OCI-LY7 (cell line): ENCODE data around the gene PRRX2.

Experiments used
- EZH2phosphoT487 ChIP-seq: fragments of 200-600 bp; sonication (generic); IDR thresholded peaks from 2 replicates; pipeline ENCODE4 v1.6.1; 2018; ENCODE audit warnings: low read depth, borderline replicate concordance, mild to moderate bottlenecking, mixed run types, antibody characterized with exemption, low read length, moderate library complexity, mixed read lengths
- TF ChIP-seq, protein P1 (sequence below): fragments of 200-600 bp; sonication (generic); conservative IDR thresholded peaks from 2 replicates; pipeline ENCODE4 v1.5.1; 2014; ENCODE audit warnings: mild to moderate bottlenecking, antibody characterized with exemption, low read length, moderate library complexity, mixed read lengths

DNA sequence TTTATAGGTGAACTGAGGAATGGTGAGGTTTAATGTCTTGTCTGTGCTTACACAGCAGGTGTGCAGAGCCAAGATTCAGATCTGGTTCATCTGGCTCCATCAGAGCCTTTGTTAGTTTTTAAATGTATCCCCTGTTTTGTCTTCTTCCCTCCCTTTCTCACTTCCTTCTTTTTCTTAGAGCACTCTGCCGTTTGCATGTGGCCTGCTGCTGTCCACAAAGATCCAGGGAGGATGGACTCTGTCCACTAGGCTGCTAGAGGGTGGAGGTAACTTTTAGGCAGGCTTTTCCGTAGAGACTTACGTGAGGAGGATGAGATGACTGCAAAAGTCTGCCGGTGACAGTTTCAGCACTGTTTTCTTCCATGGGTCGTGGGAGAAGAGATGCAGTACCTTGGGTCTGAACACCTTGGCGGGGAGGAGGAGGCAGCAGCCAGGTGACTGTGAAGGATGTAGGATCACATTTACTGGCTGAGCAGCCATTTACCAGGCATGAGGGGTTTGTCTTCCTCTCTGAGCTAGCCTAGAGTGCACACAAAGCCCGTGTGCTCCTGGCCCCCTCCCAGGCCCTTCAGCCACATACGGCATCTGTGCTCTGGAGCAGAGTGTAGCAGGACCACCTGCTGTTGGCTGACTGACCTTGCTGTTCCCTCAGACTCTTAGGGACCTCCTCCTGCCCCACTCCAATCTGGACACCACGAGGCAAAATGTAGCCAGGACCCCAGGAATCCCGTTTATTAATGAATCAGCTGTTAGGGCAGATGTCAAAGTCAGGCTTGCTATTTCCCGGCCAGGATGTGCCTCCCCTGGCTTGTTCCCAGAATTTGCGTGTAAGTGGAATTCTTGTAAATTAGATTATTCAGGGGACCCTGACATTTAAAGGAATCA lies 37.6 kb upstream of the PRRX2 start:
- TF ChIP-seq, protein P1, sequence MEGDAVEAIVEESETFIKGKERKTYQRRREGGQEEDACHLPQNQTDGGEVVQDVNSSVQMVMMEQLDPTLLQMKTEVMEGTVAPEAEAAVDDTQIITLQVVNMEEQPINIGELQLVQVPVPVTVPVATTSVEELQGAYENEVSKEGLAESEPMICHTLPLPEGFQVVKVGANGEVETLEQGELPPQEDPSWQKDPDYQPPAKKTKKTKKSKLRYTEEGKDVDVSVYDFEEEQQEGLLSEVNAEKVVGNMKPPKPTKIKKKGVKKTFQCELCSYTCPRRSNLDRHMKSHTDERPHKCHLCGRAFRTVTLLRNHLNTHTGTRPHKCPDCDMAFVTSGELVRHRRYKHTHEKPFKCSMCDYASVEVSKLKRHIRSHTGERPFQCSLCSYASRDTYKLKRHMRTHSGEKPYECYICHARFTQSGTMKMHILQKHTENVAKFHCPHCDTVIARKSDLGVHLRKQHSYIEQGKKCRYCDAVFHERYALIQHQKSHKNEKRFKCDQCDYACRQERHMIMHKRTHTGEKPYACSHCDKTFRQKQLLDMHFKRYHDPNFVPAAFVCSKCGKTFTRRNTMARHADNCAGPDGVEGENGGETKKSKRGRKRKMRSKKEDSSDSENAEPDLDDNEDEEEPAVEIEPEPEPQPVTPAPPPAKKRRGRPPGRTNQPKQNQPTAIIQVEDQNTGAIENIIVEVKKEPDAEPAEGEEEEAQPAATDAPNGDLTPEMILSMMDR = no peak
- TF ChIP-seq EZH2phosphoT487 = no peak
